Omental fat pad (tissue), 4 donors: ENCODE results near the gene UBE2D2. TPM values are rescaled to one million over a fixed set of nuclear protein-coding genes. Genes with fewer than 3 reads are reported as not detected.
"Not testable (repeated sequence)": the region's sequence is repeated elsewhere in the genome, so short reads cannot be mapped to it uniquely, and the experiment has no call there.

Source experiments
- ATAC-seq: fragments of 150-250 bp; one replicate; pipeline ENCODE4 v1.9.1; 2016; ENCODE audit warnings: mild to moderate bottlenecking, moderate library complexity; ENCODE audit not compliant: low FRiP score
- DNase-seq: peaks from one replicate; pipeline ENCODE4 v3.0.0-alpha.2; 2019; ENCODE audit warnings: low spot score
- CTCF ChIP-seq, 3 donors: fragments of 450-650 bp; IDR thresholded peaks; one replicate each; pipeline ENCODE4 v1.5.1; 2016 to 2017; ENCODE audit warnings: antibody characterized with exemption in 3 of 3, mild to moderate bottlenecking in 3 of 3, moderate library complexity in 2 of 3
- total RNA-seq, 4 donors: library from RNA; depleted of rRNA; stranded (reverse); fragments of >200 nt; gene quantifications; one replicate each; pipeline ENCODE4 v1.1.0, GENCODE V29; 2016

Gene UBE2D2
- total RNA-seq, 4 donors from 2014 or later, result 50.4 to 76.9 (median 70.4) TPM

GRCh38 chr5:139597134-139597533 lies 36.0 kb downstream of the UBE2D2 start:
- no peak for DNase-seq
- no peak for TF ChIP-seq CTCF (IDR thresholded peaks at IDR 0.05)
- ATAC-seq, result no peak

- not testable (repeated sequence) for ATAC-seq, DNase-seq
Observed at GRCh38 chr5:139598601-139598965, 37.4 kb downstream of the UBE2D2 start.

DNA sequence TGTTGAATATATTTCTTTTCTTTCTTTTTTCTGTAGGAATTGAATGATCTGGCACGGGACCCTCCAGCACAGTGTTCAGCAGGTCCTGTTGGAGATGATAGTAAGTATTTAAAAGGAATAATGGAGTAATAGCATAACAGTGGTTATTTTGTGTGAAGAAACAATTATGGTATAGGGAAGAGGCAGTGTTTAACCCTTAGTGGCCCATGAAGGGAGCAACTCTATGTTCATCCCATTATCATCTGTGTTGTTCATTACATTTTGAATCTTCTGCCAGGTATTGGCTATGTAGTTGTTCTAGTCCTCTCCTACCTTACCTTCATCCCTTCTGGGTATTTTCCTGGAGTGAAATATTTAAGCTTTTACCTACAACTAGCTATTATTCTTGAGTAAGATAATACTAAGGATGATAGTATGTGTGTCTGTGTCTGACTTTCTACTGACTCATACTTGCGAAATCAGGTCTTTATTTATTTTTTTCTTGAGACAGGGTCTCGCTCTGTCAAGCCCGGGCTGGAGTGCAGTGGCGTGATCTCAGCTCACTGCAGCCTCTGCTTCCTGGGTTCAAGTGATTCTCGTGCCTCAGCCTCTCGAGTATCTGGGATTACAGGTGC lies 39.3 kb downstream of the UBE2D2 start:
- ATAC-seq (no peak), DNase-seq (no peak)
- TF ChIP-seq CTCF (IDR thresholded peaks at IDR 0.05), result no peak

DNA sequence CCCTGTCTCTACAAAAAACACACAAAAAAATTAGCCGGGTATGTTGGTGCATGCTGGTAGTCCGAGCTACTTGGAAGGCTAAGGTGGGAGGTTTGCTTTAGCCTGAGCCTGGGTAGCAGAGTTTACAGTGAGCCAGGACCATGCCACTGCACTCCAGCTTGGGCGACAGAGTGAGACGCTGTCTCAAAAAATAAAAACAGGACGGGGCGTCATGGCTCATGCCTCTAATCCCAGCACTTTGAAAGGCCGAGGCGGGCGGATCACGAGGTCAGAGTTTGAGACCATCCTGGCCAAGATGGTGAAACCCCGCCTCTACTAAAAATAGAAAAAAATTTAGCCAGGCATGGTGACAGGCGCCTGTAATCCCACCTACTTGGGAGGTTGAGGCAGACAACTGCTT lies 40.3 kb downstream of the UBE2D2 start:
- no peak for ATAC-seq
- TF ChIP-seq CTCF (IDR thresholded peaks at IDR 0.05), result no peak
- no peak for DNase-seq

DNA sequence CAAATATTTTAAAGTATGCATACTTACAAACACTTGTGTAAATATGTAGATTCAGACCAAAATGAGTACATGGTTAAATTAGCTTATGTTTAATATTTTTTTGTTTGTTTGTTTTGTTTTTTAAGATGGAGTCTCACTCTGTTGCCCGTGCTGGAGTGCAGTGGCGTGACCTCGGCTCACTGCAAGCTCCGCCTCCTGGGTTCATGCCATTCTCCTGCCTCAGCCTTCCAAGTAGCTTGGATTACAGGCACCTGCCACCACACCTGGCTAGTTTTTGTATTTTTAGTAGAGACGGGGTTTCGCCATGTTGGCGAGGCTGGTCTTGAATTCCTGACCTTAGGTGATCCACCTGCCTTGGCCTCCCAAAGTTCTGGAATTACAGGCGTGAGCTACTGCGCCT lies 40.8 kb downstream of the UBE2D2 start:
- not testable (repeated sequence) for ATAC-seq, DNase-seq

- TF ChIP-seq CTCF (IDR thresholded peaks at IDR 0.05), result no peak
- DNase-seq, result no peak
- ATAC-seq, result no peak
Observed at GRCh38 chr5:139605887-139606286, 44.7 kb downstream of the UBE2D2 start.

DNA sequence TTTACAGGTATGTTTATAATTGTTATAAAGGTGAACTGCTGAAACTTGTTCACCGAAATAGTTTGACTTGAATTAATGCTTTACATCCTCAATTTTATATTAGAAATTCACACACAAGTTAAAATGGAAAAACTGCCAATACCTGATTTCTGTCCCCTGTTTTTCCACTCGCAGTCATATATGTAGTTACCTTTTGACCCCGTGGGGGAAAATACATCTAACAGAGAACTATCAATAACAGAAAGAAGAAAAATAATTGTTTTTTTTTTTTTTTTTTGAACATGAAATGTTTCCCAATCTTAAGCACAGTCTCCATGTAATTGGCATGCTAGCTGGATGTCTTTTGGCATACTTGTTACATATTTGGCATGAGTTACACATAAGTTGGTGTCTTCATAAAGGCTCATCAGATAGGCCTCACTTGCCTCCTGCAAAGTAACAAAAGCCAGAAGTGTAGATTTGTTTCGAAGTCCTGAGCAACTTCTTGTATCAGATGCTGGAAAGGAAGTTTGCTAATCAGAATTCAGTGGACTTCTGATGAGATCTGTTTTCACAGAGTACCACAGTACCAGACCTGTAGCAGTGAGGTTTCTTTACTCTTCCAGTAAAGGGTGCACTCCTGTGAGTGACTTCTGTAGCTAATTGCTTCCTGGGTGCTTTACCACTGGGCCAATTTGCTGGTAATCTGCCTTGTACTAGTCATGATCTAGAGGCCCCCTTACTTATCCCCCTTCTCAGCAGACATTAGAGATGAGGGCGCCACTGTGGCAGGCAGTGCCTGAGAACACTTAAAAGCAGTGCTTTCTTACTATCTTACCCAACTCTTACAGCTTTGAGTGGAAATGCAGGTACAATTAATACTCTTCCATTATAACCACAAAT lies 50.8 kb downstream of the UBE2D2 start:
- no peak for TF ChIP-seq CTCF (IDR thresholded peaks at IDR 0.05)
- no peak for DNase-seq
- no peak for ATAC-seq

GRCh38 chr5:139619861-139620260 lies 58.7 kb downstream of the UBE2D2 start:
- no peak for TF ChIP-seq CTCF (IDR thresholded peaks at IDR 0.05)
- no peak for ATAC-seq
- DNase-seq, result no peak

DNA sequence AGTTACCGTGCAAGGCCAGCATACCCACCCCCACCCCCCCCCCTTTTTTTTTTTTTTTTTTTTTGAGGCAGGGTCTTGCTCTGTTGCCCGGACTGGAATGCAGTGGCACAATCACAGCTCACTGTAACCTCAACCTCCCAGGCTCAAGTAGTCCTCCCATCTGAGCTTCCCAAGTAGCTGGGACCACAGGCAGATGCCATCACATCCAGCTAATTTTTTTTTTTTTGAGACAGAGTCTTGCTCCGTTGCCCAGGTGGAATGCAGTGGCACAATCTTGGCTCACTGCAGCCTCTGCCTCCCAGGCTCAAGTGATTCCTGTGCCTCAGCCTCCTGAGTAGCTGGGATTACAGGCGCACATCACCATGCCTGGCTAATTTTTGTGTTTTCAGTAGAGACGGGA lies 64.3 kb downstream of the UBE2D2 start:
- not testable (repeated sequence) for DNase-seq, ATAC-seq
